ENCODE results near the gene LETM1. TPM values are rescaled to one million over a fixed set of nuclear protein-coding genes. Genes with fewer than 3 reads are reported as not detected.

LETM1 gene
- total RNA-seq, 1 donor from 2014 or later = 16.9 TPM

DNA sequence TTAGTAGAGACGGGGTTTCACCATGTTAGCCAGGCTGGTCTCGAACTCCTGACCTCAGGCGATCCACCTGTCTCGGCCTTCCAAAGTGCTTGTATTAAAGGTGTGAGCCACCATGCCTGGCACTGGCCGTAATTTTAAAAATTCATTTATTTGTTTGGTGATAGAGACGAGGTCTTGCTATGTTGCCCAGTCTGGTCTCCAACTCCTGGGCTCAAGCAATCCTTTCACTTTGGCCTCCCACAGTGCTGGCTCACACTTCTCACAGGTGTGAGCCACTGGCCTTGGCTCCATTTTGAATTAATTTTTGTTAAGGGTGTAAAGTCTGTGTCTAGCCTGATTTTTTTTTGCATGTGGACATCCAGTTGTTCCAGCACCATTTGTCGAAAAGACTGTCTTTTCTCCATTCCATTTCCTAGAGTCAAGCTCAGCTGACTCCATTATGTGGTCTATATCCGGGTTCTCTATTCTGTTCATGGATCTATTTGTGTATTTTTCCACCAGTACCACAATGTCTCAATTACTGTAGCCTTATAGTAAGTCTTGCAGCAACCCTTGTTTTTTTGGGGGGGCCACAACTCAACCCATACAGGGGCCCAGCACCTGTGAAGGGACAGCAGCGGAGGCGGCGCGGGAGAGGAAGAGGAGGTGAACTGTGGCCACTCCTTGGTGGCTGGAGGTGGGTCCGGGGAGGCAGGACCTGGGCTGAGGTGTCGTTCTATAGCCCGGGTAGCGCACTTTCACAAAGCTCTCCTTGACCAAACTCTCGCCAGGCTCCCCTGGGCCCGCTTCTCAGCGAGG, 13.8 kb upstream of the LETM1 start:
- peak overlapping the region; percentile 66 for H3K4me3 ChIP-seq
- peaks cover 32% of the 10 kb centered on the region for H4K20me1 ChIP-seq (ENCODE audit: low read depth)
- H3K9ac ChIP-seq = no peak overlapping the region
- no peaks in the 10 kb centered on the region for H3K9me3 Mint-ChIP-seq
- H2AFZ ChIP-seq (replicated peaks) = peak overlapping the region; percentile 90
- TF ChIP-seq, protein P1, sequence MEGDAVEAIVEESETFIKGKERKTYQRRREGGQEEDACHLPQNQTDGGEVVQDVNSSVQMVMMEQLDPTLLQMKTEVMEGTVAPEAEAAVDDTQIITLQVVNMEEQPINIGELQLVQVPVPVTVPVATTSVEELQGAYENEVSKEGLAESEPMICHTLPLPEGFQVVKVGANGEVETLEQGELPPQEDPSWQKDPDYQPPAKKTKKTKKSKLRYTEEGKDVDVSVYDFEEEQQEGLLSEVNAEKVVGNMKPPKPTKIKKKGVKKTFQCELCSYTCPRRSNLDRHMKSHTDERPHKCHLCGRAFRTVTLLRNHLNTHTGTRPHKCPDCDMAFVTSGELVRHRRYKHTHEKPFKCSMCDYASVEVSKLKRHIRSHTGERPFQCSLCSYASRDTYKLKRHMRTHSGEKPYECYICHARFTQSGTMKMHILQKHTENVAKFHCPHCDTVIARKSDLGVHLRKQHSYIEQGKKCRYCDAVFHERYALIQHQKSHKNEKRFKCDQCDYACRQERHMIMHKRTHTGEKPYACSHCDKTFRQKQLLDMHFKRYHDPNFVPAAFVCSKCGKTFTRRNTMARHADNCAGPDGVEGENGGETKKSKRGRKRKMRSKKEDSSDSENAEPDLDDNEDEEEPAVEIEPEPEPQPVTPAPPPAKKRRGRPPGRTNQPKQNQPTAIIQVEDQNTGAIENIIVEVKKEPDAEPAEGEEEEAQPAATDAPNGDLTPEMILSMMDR (IDR thresholded peaks at IDR 0.05) = no peak
- TF ChIP-seq EZH2phosphoT487 (IDR thresholded peaks at IDR 0.05) = no peak
- TF ChIP-seq EZH2 (IDR thresholded peaks at IDR 0.05) = no peak
- H3K4me1 ChIP-seq = peaks cover 41% of the 10 kb centered on the region
- H3K27me3 Mint-ChIP-seq (ENCODE audit: insufficient read depth, low read depth) = peaks cover 10% of the 10 kb centered on the region
- no peaks in the 10 kb centered on the region for H3K36me3 ChIP-seq
- peaks cover 29% of the 10 kb centered on the region for H3K79me2 ChIP-seq (ENCODE audit: low read depth)
- H3K4me3 Mint-ChIP-seq = peak overlapping the region; percentile 82
- H3K4me2 ChIP-seq = peak overlapping the region; percentile 77
- H3K27me3 ChIP-seq = peaks cover 46% of the 10 kb centered on the region
- no peaks in the 10 kb centered on the region for H3K36me3 Mint-ChIP-seq
- H3K9me3 ChIP-seq (ENCODE audit: low read depth) = no peaks in the 10 kb centered on the region
- peaks cover 41% of the 10 kb centered on the region for H3F3A ChIP-seq (ENCODE audit: low read depth)
- DNase-seq (ENCODE audit: low spot score) = no peak
- no peak overlapping the region for H3K27ac ChIP-seq
- H3K27ac Mint-ChIP-seq = peak overlapping the region; percentile 10
- peaks cover 60% of the 10 kb centered on the region for H3K4me1 Mint-ChIP-seq

DNA sequence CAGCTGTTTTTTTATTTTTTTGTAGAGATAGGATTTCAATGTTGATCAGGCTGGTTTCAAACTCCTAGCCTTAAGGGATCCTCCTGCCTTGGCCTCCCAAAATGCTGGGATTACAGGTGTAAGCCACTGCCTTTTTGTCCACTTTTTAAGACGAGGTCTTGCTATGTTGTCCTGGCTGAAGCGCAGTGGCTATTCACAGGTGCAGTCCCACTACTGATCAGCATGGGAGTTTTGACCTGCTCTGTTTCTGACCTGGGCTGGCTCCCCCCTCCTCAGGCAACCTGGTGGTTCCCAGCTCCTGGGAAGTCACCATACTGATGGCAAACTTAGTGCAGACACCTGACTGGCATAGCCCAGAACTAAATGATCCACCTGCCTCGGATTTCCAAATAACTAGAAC, 13.0 kb upstream of the LETM1 start:
- H3K27ac ChIP-seq = no peak overlapping the region
- H3K4me1 Mint-ChIP-seq = peaks cover 59% of the 10 kb centered on the region
- H3K4me2 ChIP-seq = no peak overlapping the region
- H3K4me3 Mint-ChIP-seq = peak overlapping the region; percentile 69
- H3K9ac ChIP-seq = no peak overlapping the region
- no peaks in the 10 kb centered on the region for H3K36me3 ChIP-seq
- peaks cover 21% of the 10 kb centered on the region for H3K79me2 ChIP-seq (ENCODE audit: low read depth)
- H2AFZ ChIP-seq (replicated peaks) = no peak overlapping the region
- H3K9me3 ChIP-seq (ENCODE audit: low read depth) = no peaks in the 10 kb centered on the region
- peaks cover 48% of the 10 kb centered on the region for H3K27me3 ChIP-seq
- no peaks in the 10 kb centered on the region for H3K9me3 Mint-ChIP-seq
- TF ChIP-seq, protein P1 (IDR thresholded peaks at IDR 0.05) = no peak
- TF ChIP-seq EZH2 (IDR thresholded peaks at IDR 0.05) (no peak), EZH2phosphoT487 (IDR thresholded peaks at IDR 0.05) (no peak)
- peaks cover 45% of the 10 kb centered on the region for H3K4me1 ChIP-seq
- H3K4me3 ChIP-seq = no peak overlapping the region
- peaks cover 7% of the 10 kb centered on the region for H3K27me3 Mint-ChIP-seq (ENCODE audit: insufficient read depth, low read depth)
- H4K20me1 ChIP-seq (ENCODE audit: low read depth) = peaks cover 30% of the 10 kb centered on the region
- no peaks in the 10 kb centered on the region for H3K36me3 Mint-ChIP-seq
- DNase-seq (ENCODE audit: low spot score) = no peak
- H3F3A ChIP-seq (ENCODE audit: low read depth) = peaks cover 47% of the 10 kb centered on the region
- no peak overlapping the region for H3K27ac Mint-ChIP-seq

DNA sequence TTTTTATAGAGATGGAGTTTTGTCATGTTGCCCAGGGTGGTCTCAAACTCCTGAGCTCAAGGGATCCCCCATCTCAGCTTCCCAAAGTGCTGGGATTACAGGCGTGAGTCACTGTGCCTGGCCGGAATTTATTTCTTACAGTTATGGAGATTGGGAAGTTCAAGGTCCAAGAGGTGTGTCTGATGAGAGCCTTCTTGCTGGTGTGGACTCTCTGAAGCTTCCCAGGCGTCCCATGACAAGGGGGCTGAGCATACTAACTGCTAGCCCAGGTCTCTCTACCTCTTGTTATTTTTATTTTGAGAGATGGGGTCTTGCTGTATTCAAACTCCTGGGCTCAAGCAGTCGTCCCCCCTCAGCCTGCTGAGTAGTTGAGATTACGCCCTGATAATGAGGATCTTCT, 12.3 kb upstream of the LETM1 start:
- H3K27me3 ChIP-seq = peaks cover 54% of the 10 kb centered on the region
- no peak overlapping the region for H2AFZ ChIP-seq (replicated peaks)
- H3K4me3 ChIP-seq = no peak overlapping the region
- no peak for DNase-seq (ENCODE audit: low spot score)
- H3K27ac ChIP-seq = no peak overlapping the region
- no peaks in the 10 kb centered on the region for H3K36me3 ChIP-seq
- Mint-ChIP-seq H3K9me3 (no peaks in the 10 kb centered on the region), H3K27ac (no peak overlapping the region), H3K4me1 (peaks cover 59% of the 10 kb centered on the region), H3K36me3 (no peaks in the 10 kb centered on the region), H3K27me3 (ENCODE audit: insufficient read depth, low read depth) (peaks cover 8% of the 10 kb centered on the region), H3K4me3 (peak overlapping the region; percentile 69)
- no peak overlapping the region for H3K9ac ChIP-seq
- peaks cover 30% of the 10 kb centered on the region for H4K20me1 ChIP-seq (ENCODE audit: low read depth)
- peaks cover 45% of the 10 kb centered on the region for H3K4me1 ChIP-seq
- no peak overlapping the region for H3K4me2 ChIP-seq
- TF ChIP-seq EZH2 (IDR thresholded peaks at IDR 0.05) (no peak), EZH2phosphoT487 (IDR thresholded peaks at IDR 0.05) (no peak)
- TF ChIP-seq, protein P1 (IDR thresholded peaks at IDR 0.05) = no peak
- H3K79me2 ChIP-seq (ENCODE audit: low read depth) = peaks cover 15% of the 10 kb centered on the region
- peaks cover 46% of the 10 kb centered on the region for H3F3A ChIP-seq (ENCODE audit: low read depth)
- H3K9me3 ChIP-seq (ENCODE audit: low read depth) = no peaks in the 10 kb centered on the region

Measured in neural progenitor cell (in vitro differentiated cells).